ENCODE data around the gene ATOSA.

The ATOSA gene

GRCh38 chr15:52672661-52673060, 6.5 kb downstream of the ATOSA start:
- H3K4me3 ChIP-seq (ENCODE audit: low read depth, low read length): no peak overlapping the region
- TF ChIP-seq POLR2A (IDR thresholded peaks at IDR 0.05; ENCODE audit: extremely low read depth, insufficient read length): no peak
- no peak for TF ChIP-seq CTCF (IDR thresholded peaks at IDR 0.05; ENCODE audit: low read depth, low read length)
- TF ChIP-seq, protein P1, sequence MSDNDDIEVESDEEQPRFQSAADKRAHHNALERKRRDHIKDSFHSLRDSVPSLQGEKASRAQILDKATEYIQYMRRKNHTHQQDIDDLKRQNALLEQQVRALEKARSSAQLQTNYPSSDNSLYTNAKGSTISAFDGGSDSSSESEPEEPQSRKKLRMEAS (IDR thresholded peaks at IDR 0.05; ENCODE audit: low read depth, low read length): no peak
- TF ChIP-seq MYC (IDR thresholded peaks at IDR 0.05; ENCODE audit: low read depth, low read length): no peak
- no peak for DNase-seq (ENCODE audit: low read depth)

- TF ChIP-seq MYC (IDR thresholded peaks at IDR 0.05; ENCODE audit: low read depth, low read length) (no peak), CTCF (IDR thresholded peaks at IDR 0.05; ENCODE audit: low read depth, low read length) (no peak), POLR2A (IDR thresholded peaks at IDR 0.05; ENCODE audit: extremely low read depth, insufficient read length) (no peak)
- TF ChIP-seq, protein P1 (IDR thresholded peaks at IDR 0.05; ENCODE audit: low read depth, low read length): no peak
- DNase-seq (ENCODE audit: low read depth): no peak
- no peak overlapping the region for H3K4me3 ChIP-seq (ENCODE audit: low read depth, low read length)
Observed at GRCh38 chr15:52670087-52670486, 9.1 kb downstream of the ATOSA start.

GRCh38 chr15:52668133-52668532, 11.1 kb downstream of the ATOSA start:
- no peak overlapping the region for H3K4me3 ChIP-seq (ENCODE audit: low read depth, low read length)
- TF ChIP-seq POLR2A (IDR thresholded peaks at IDR 0.05; ENCODE audit: extremely low read depth, insufficient read length) (no peak), MYC (IDR thresholded peaks at IDR 0.05; ENCODE audit: low read depth, low read length) (no peak), CTCF (IDR thresholded peaks at IDR 0.05; ENCODE audit: low read depth, low read length) (no peak)
- TF ChIP-seq, protein P1 (IDR thresholded peaks at IDR 0.05; ENCODE audit: low read depth, low read length): no peak
- DNase-seq (ENCODE audit: low read depth): no peak

DNA sequence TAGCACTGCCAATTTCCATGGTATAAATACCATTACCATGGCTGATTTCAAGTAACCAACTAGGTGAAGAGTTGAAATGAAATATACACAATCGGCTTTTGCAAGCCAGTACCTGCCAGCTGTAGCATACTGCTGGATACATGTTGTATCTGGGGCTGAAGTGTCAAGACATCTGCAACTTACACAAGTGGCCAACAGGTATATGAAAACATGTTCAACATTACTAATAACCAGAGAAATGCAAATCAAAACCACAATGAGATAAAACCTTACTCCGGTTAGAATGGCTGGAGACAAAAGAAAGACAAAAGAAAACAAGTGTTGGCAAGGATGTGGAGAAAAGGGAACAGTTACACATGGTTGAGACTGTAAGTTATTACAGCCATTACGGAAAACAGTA, 11.6 kb downstream of the ATOSA start:
- no peak overlapping the region for H3K4me3 ChIP-seq (ENCODE audit: low read depth, low read length)
- DNase-seq (ENCODE audit: low read depth): no peak
- TF ChIP-seq MYC (IDR thresholded peaks at IDR 0.05; ENCODE audit: low read depth, low read length) (no peak), POLR2A (IDR thresholded peaks at IDR 0.05; ENCODE audit: extremely low read depth, insufficient read length) (no peak), CTCF (IDR thresholded peaks at IDR 0.05; ENCODE audit: low read depth, low read length) (no peak)
- TF ChIP-seq, protein P1 (IDR thresholded peaks at IDR 0.05; ENCODE audit: low read depth, low read length): no peak

GRCh38 chr15:52663536-52664294, 15.5 kb downstream of the ATOSA start:
- no peak for DNase-seq (ENCODE audit: low read depth)
- H3K4me3 ChIP-seq (ENCODE audit: low read depth, low read length): no peak overlapping the region
- TF ChIP-seq, protein P1 (IDR thresholded peaks at IDR 0.05; ENCODE audit: low read depth, low read length): no peak
- no peak for TF ChIP-seq CTCF (IDR thresholded peaks at IDR 0.05; ENCODE audit: low read depth, low read length)
- no peak for TF ChIP-seq MYC (IDR thresholded peaks at IDR 0.05; ENCODE audit: low read depth, low read length)
- no peak for TF ChIP-seq POLR2A (IDR thresholded peaks at IDR 0.05; ENCODE audit: extremely low read depth, insufficient read length)
